ENCODE results near the gene EFR3B.
"Not testable (repeated sequence)": the region's sequence is repeated elsewhere in the genome, so short reads cannot be mapped to it uniquely, and the experiment has no call there.

EFR3B gene, protein sequence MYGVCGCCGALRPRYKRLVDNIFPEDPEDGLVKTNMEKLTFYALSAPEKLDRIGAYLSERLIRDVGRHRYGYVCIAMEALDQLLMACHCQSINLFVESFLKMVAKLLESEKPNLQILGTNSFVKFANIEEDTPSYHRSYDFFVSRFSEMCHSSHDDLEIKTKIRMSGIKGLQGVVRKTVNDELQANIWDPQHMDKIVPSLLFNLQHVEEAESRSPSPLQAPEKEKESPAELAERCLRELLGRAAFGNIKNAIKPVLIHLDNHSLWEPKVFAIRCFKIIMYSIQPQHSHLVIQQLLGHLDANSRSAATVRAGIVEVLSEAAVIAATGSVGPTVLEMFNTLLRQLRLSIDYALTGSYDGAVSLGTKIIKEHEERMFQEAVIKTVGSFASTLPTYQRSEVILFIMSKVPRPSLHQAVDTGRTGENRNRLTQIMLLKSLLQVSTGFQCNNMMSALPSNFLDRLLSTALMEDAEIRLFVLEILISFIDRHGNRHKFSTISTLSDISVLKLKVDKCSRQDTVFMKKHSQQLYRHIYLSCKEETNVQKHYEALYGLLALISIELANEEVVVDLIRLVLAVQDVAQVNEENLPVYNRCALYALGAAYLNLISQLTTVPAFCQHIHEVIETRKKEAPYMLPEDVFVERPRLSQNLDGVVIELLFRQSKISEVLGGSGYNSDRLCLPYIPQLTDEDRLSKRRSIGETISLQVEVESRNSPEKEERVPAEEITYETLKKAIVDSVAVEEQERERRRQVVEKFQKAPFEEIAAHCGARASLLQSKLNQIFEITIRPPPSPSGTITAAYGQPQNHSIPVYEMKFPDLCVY

DNA sequence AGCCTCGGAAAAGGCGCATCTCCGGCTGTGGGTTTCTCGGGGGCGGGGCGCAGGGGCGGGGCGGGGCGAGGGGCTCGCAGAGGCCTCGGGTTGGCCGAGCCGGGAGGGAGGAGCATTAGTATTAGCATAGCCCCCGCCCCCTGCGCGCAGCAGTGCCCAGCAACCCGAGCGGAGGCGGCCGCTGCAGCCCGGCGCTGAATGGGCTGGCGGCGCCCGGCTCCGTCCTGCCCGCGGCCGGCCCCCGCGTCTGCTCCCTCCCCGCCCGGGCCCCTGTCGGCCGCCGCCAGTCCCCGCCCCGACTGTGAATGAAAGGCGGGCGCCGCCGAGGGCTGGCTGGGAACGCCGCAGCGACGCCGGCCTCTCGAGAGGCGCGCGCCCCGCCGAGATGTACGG lies at the start of gene EFR3B:
Gene EFR3B, plus strand, starts transcription at position 149 of the 393 bp plus-strand sequence. Its CDS starts 237 bp downstream, at position 386.
- DNase-seq (ENCODE audit: low read depth in 4 of 4, low spot score in 1 of 4) = peak; percentile 73 to 90 (median 79)

DNA sequence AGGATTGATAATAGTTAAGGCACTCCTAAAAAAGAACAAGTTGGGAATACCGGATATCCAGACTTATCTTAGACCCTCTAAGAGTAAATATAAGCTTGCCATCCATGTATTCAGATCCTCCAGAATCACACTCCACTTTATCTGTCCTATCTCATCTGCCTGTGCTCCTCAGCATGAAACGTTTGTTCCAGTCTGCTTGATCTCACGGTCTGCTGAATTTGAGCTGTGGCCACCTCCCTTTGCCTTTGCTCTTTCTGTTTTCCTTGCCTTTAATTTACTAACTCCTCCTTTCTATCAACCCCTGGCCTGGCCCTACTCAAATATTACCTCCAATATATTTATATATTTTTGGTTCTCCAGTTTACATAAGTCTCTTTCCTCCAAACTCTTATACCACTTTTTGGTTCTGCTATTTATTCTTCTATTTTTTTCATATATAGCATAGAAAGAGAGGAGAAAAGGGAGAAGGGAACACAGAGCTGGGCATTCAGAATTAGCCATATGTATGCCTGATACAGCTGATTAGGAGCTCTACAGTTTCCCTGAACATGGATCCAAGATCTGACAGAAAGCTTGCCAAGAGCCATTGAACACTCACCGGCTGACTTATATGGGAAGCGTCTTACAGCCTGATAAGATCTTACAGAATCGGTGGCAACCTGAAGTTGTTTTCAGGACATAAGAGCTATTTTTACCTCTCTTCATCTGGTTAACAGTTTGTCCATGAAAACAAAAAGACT lies 48.3 kb upstream of the EFR3B start:
- DNase-seq (ENCODE audit: low read depth in 4 of 4, low spot score in 1 of 4) = no peak

DNA sequence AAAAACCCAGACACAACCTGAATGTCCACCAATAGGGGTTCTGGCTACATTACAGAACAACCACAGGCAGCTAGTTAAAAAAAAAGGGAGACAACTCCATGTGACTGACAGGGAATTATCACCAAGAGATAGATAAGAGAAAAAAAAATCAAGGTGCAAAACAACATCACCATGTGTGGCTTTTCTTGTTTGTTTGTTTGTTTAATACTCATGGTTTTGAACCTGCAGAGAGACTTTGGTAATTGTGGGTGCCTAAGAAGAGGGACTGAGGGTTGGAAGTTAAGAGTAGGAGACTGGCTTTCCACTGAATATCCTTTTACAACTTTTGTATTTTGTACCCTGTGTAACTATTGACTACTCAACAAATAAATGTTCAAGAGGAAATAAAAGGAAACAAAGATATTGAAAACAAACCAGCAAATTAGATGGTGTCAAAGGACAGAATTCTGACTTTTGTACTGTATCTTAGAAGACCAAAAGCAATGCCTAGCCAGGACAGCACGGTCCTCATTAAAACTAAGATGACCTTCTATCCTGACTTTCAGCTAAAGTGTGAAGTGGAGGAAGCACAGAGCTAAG lies 47.6 kb upstream of the EFR3B start:
- DNase-seq (ENCODE audit: low read depth in 4 of 4, low spot score in 1 of 4) = no peak

GRCh38 chr2:24999097-24999496 lies 42.8 kb upstream of the EFR3B start:
- not testable (repeated sequence) for DNase-seq (ENCODE audit: low read depth in 4 of 4, low spot score in 1 of 4)

- DNase-seq (ENCODE audit: low read depth in 4 of 4, low spot score in 1 of 4) = no peak
Observed at GRCh38 chr2:25000036-25000435, 41.8 kb upstream of the EFR3B start.

DNA sequence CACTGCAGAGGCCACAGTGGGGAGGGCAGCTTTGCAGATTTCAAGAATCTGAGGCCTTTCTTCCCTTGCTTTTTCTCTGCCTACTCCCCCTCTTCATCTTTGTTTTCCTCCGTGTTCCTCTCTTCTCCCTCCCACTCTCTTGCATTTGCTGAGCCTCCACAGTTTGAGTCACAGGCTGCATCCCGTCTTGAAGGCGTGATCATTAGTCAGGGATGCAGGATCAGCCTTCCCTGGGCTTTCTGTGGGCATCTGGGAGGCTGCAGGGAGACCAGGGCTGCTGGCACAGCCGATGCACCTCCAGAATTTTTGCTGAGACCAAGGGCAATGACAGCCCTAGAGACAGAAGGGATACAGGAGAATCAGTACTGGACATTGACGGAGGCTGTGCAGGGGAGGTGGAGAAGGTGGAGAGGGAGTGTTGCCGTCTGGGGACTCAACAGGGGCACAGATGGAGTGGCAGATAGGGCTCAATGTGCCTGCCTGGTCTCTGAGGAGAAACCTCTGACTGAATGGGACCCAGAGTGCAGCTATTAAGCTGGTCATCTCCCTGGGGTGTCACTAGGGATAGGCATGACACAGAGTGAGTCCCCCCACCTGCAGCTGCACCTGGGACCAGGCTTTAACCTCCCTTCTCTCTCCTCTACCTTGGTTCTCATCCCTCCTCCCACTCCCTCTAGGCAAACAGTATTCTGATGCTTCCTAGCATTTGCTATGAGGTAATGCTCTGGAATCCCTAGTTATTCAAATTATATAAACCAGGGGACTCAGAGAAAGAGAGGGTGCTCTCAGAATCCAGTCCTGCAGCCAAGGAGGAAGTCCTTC lies 41.2 kb upstream of the EFR3B start:
- DNase-seq (ENCODE audit: low read depth in 4 of 4, low spot score in 1 of 4) = no peak

DNA sequence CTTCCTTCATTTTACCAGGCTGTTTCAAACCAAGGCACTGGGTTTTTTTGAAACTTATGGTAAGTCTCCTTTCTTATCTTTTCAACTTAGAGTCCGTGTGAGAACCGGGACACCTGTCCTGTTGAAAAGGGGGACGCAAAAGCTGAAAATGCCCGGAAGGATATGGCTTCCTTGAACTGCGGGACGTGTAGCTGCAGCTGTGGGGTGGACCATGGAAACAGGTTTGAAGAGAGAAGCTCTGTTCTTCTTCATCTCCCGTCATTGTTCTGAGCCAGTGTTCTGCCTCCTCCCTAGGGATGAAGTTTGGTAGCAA lies 40.6 kb upstream of the EFR3B start:
- no peak for DNase-seq (ENCODE audit: low read depth in 4 of 4, low spot score in 1 of 4)

GRCh38 chr2:25002066-25002465 lies 39.8 kb upstream of the EFR3B start:
- DNase-seq (ENCODE audit: low read depth in 4 of 4, low spot score in 1 of 4) = no peak

GRCh38 chr2:25009954-25010353 lies 31.9 kb upstream of the EFR3B start:
- no peak for DNase-seq (ENCODE audit: low read depth in 4 of 4, low spot score in 1 of 4)

DNA sequence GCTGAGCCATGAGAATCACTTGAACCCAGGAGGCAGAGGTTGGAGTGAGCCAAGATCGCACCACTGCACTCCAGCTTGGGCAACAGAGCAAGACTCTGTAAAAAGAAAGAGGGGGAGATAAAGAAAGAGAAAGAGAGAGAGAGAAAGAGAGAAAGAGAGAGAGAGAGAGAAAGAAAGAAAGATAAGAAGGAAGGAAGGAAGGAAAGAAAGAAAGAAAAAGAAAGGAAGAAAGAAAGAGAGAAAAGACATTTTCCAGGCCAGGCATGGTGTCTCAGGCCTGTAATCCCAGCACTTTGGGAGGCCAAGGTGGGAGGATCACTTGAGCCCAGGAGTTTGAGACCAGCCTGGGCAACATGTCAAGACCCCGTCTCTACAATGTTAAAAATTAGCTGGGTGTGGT lies 30.5 kb upstream of the EFR3B start:
- DNase-seq (ENCODE audit: low read depth in 4 of 4, low spot score in 1 of 4) = not testable (repeated sequence)

GRCh38 chr2:25014631-25015030 lies 27.2 kb upstream of the EFR3B start:
- no peak for DNase-seq (ENCODE audit: low read depth in 4 of 4, low spot score in 1 of 4)

GRCh38 chr2:25018681-25019080 lies 23.2 kb upstream of the EFR3B start:
- no peak for DNase-seq (ENCODE audit: low read depth in 4 of 4, low spot score in 1 of 4)

GRCh38 chr2:25021791-25022362 lies 20.0 kb upstream of the EFR3B start:
- no peak for DNase-seq (ENCODE audit: low read depth in 4 of 4, low spot score in 1 of 4)

- no peak for DNase-seq (ENCODE audit: low read depth in 4 of 4, low spot score in 1 of 4)
Observed at GRCh38 chr2:25023333-25023732, 18.5 kb upstream of the EFR3B start.

- DNase-seq (ENCODE audit: low read depth in 4 of 4, low spot score in 1 of 4) = no peak
Observed at GRCh38 chr2:25025229-25026007, 16.5 kb upstream of the EFR3B start.

DNA sequence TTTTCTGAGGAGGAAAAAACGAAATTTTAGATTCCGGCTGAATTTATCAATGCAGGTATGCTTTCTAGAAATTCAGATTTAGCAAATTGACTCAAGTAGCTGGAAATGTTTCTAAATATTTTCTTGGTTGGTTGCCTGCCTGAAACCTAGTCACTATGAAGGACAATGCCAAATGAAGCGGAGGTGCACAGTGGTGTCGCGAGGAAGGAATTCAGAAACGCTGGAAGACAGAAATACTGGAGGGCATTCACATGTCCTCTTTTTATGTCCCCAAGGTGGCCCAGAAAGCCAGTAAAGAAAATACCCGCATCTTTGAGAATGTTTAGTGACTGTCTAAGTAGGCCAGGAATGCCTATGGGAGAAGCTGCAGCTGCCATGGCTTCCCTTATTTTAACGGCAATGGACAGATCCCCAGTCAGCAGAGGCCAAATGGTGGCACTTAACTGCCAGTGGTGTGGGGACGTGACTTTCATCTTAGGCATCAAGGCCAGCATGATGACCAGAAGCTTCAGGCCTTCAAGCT lies 15.8 kb upstream of the EFR3B start:
- DNase-seq (ENCODE audit: low read depth in 4 of 4, low spot score in 1 of 4) = no peak

GRCh38 chr2:25029183-25029554 lies 12.7 kb upstream of the EFR3B start:
- no peak for DNase-seq (ENCODE audit: low read depth in 4 of 4, low spot score in 1 of 4)

- DNase-seq (ENCODE audit: low read depth in 4 of 4, low spot score in 1 of 4) = no peak
Observed at GRCh38 chr2:25030702-25031101, 11.2 kb upstream of the EFR3B start.

DNA sequence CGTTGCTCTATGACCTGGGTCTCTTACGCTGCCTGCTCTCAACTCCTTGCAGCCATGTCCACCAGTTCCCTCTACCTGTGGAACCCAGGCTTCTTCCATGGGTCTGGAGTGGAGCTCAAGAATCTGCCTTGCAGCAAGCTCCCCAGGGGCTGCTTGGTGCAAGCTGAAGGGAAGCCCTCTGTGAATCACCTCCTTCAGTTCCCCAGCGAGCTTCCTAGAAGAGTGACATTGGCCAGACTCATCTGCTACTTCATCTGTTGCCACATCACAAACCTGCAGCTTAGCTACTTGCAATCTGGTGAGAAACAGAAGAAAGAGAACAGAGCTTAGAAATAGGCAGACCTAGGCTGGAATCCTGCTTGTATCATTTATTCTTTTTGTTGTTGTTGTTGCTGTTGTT lies 9.8 kb upstream of the EFR3B start:
- DNase-seq (ENCODE audit: low read depth in 4 of 4, low spot score in 1 of 4) = no peak

Data from stimulated activated CD4-positive, alpha-beta T cell treated with anti-CD3 and anti-CD28 coated beads, Interleukin-1b, Interleukin-23, amount 100 ng/mL, for 24 hours (primary cell).